ENCODE data around the gene HPD.

HPD gene

DNA sequence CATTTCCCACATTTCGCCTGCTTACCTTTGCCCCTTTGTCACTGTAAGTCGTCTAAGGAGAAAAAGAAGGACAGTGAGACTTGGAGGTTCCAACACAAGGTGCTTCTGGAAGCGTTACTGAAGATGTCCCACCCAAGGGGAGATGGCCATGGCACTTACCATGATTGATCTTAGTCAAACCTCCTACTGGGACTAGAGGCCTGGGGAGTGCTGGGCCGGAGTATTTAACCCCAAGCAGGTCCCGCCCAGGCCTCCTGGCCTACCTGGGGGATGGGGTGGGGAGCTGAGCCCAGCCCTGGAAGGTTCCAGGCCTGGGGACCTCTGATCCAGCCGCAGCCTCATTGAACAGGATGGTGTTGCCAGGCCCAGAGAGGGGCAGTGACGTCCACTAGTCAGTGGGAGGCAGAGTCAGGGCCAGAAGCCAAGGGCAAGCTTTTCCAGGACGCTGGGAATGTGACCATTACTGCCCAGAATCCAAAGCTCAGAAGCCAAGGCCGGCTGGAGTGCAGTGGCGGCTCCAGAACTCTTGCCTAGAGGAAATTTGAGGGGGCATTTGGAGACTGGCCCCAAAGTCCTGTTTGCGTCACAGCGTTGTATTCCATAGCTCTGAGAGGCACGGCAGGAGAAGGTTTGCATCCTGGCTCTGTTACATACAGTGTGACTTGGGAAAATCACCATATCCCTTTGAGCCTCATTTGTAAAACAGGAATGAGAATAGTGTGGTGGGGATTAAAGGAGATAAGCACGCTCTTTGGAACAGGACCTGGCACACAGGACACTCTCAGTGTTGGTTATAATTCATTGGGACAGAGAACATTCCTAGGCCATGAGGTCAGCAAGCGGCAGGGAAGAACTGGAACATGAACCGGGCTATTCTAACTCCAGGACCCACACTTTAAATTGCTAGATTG is at the start of gene HPD:
Gene HPD (minus strand): TSS at position 198 of the 911 bp plus-strand sequence. CDS start 36 bp downstream, at position 162.
- peaks cover 7% of the 10 kb centered on the region for H3K4me1 ChIP-seq (ENCODE audit: low read depth, poor library complexity, severe bottlenecking)
- H3K27me3 ChIP-seq (ENCODE audit: insufficient read depth, low read depth), result no peaks in the 10 kb centered on the region
- no peak within 1 kb of the TSS for H2AFZ ChIP-seq (ENCODE audit: low read depth)
- H3K9ac ChIP-seq, result no peak within 1 kb of the TSS
- H3K79me2 ChIP-seq (ENCODE audit: insufficient read depth, low read depth), result no peaks in the 10 kb centered on the region
- no peak within 1 kb of the TSS for H3K4me2 ChIP-seq
- TF ChIP-seq, protein P1, sequence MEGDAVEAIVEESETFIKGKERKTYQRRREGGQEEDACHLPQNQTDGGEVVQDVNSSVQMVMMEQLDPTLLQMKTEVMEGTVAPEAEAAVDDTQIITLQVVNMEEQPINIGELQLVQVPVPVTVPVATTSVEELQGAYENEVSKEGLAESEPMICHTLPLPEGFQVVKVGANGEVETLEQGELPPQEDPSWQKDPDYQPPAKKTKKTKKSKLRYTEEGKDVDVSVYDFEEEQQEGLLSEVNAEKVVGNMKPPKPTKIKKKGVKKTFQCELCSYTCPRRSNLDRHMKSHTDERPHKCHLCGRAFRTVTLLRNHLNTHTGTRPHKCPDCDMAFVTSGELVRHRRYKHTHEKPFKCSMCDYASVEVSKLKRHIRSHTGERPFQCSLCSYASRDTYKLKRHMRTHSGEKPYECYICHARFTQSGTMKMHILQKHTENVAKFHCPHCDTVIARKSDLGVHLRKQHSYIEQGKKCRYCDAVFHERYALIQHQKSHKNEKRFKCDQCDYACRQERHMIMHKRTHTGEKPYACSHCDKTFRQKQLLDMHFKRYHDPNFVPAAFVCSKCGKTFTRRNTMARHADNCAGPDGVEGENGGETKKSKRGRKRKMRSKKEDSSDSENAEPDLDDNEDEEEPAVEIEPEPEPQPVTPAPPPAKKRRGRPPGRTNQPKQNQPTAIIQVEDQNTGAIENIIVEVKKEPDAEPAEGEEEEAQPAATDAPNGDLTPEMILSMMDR (conservative IDR thresholded peaks at IDR 0.05; ENCODE audit: low read depth, low read length), result no peak
- no peak within 1 kb of the TSS for H3K4me3 ChIP-seq (IDR thresholded peaks at IDR 0.05; ENCODE audit: insufficient read depth, low read depth, low read length)
- H4K20me1 ChIP-seq (ENCODE audit: insufficient read depth), result no peaks in the 10 kb centered on the region
- H3K27ac ChIP-seq, result no peak within 1 kb of the TSS
- H3K36me3 ChIP-seq (ENCODE audit: insufficient read depth), result no peaks in the 10 kb centered on the region

- Histone ChIP-seq H2AFZ (ENCODE audit: low read depth) (no peak overlapping the region), H3K9ac (no peak overlapping the region), H3K4me1 (ENCODE audit: low read depth, poor library complexity, severe bottlenecking) (no peaks in the 10 kb centered on the region), H3K27ac (no peak overlapping the region), H3K79me2 (ENCODE audit: insufficient read depth, low read depth) (no peaks in the 10 kb centered on the region), H3K4me3 (IDR thresholded peaks at IDR 0.05; ENCODE audit: insufficient read depth, low read depth, low read length) (no peak overlapping the region), H3K4me2 (no peak overlapping the region), H3K27me3 (ENCODE audit: insufficient read depth, low read depth) (no peaks in the 10 kb centered on the region), H3K36me3 (ENCODE audit: insufficient read depth) (no peaks in the 10 kb centered on the region), H4K20me1 (ENCODE audit: insufficient read depth) (no peaks in the 10 kb centered on the region)
- TF ChIP-seq, protein P1 (conservative IDR thresholded peaks at IDR 0.05; ENCODE audit: low read depth, low read length), result no peak
Observed at GRCh38 chr12:121905746-121906145, 47.1 kb upstream of the HPD start.

DNA sequence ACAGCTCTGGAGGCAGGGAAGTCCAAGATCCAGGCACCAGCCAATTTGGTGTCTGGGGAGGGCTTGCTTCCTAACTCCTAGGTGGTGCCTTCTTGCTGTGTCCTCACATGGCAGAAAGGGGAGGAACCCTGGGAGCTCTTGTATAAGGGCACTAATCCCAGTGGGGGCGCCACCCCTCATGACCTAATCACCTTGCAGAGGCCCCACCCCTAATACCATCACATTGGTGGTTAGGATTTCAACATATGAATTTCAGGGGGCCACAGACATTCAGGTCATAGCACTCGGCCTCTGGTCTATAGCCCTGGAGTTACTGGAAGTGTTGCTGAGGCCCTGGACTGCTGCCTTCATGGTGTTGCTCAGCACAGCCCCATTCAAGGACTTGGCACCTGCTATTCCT is 44.5 kb upstream of the HPD start:
- Histone ChIP-seq H3K27me3 (ENCODE audit: insufficient read depth, low read depth) (no peaks in the 10 kb centered on the region), H2AFZ (ENCODE audit: low read depth) (no peak overlapping the region), H3K4me3 (IDR thresholded peaks at IDR 0.05; ENCODE audit: insufficient read depth, low read depth, low read length) (no peak overlapping the region), H3K79me2 (ENCODE audit: insufficient read depth, low read depth) (no peaks in the 10 kb centered on the region), H3K27ac (no peak overlapping the region), H3K9ac (no peak overlapping the region), H3K4me1 (ENCODE audit: low read depth, poor library complexity, severe bottlenecking) (no peaks in the 10 kb centered on the region), H4K20me1 (ENCODE audit: insufficient read depth) (no peaks in the 10 kb centered on the region), H3K36me3 (ENCODE audit: insufficient read depth) (no peaks in the 10 kb centered on the region), H3K4me2 (no peak overlapping the region)
- TF ChIP-seq, protein P1 (conservative IDR thresholded peaks at IDR 0.05; ENCODE audit: low read depth, low read length), result no peak

DNA sequence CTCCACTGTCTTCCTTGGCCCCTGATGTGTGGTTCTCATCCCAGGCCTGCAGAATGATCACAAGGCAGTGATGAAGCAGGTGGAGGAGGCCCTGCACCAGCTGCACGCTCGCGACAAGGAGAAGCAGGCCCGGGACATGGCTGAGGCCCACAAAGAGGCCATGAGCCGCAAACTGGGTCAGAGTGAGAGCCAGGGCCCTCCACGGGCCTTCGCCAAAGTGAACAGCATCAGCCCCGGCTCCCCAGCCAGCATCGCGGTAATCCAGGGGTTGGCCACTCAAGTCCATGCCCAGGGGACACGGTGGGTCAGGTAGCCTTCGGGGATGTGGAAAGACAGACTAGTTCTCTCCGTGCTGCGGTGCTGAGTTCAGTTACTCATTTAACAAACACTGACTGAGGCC is 40.9 kb upstream of the HPD start:
- no peaks in the 10 kb centered on the region for H3K27me3 ChIP-seq (ENCODE audit: insufficient read depth, low read depth)
- no peaks in the 10 kb centered on the region for H4K20me1 ChIP-seq (ENCODE audit: insufficient read depth)
- H3K4me1 ChIP-seq (ENCODE audit: low read depth, poor library complexity, severe bottlenecking), result peaks cover 1% of the 10 kb centered on the region
- H3K79me2 ChIP-seq (ENCODE audit: insufficient read depth, low read depth), result no peaks in the 10 kb centered on the region
- H3K4me2 ChIP-seq, result no peak overlapping the region
- H3K36me3 ChIP-seq (ENCODE audit: insufficient read depth), result no peaks in the 10 kb centered on the region
- no peak overlapping the region for H3K9ac ChIP-seq
- TF ChIP-seq, protein P1 (conservative IDR thresholded peaks at IDR 0.05; ENCODE audit: low read depth, low read length), result no peak
- H2AFZ ChIP-seq (ENCODE audit: low read depth), result no peak overlapping the region
- H3K27ac ChIP-seq, result no peak overlapping the region
- H3K4me3 ChIP-seq (IDR thresholded peaks at IDR 0.05; ENCODE audit: insufficient read depth, low read depth, low read length), result no peak overlapping the region
